Neuronal stem cell (in vitro differentiated cells): ENCODE data around the gene FLYWCH1.

ENCODE experiments used
- DNase-seq: peaks from one replicate; pipeline ENCODE4 v3.0.0-alpha.2; 2013; ENCODE audit warnings: low spot score
- H2AFZ ChIP-seq: one replicate; pipeline ENCODE4 v1.6.1; 2013; ENCODE audit warnings: mild to moderate bottlenecking, low read length, inconsistent platforms
- H2AK5ac ChIP-seq: 2 replicates; pipeline ENCODE4 v1.6.1; 2013; ENCODE audit warnings: low read depth, mild to moderate bottlenecking, inconsistent platforms, low read length, moderate library complexity, mixed read lengths
- H2BK120ac ChIP-seq: 2 replicates; pipeline ENCODE4 v1.6.1; 2013; ENCODE audit warnings: low read depth, mild to moderate bottlenecking, inconsistent platforms, low read length, moderate library complexity, mixed read lengths
- H2BK12ac ChIP-seq: one replicate; pipeline ENCODE4 v1.6.1; 2013; ENCODE audit warnings: low read length, inconsistent platforms
- H2BK15ac ChIP-seq: 2 replicates; pipeline ENCODE4 v1.6.1; 2013; ENCODE audit warnings: mild to moderate bottlenecking, low read length, inconsistent platforms, mixed read lengths
- H2BK5ac ChIP-seq: one replicate; pipeline ENCODE4 v1.6.1; 2013; ENCODE audit warnings: inconsistent platforms, mild to moderate bottlenecking, low read length, moderate library complexity
- H3K14ac ChIP-seq: one replicate; pipeline ENCODE4 v1.6.1; 2013; ENCODE audit warnings: low read length, inconsistent platforms
- H3K18ac ChIP-seq: 2 replicates; pipeline ENCODE4 v1.6.1; 2013; ENCODE audit warnings: low read length, inconsistent platforms
- H3K23ac ChIP-seq: 2 replicates; pipeline ENCODE4 v1.6.1; 2013; ENCODE audit warnings: low read depth, mild to moderate bottlenecking, mixed read lengths, low read length, inconsistent platforms; ENCODE audit not compliant: poor library complexity
- H3K27ac ChIP-seq: replicated peaks from 3 replicates; pipeline ENCODE4 v1.5.1; 2013; ENCODE audit warnings: low read length, inconsistent platforms
- H3K27me3 ChIP-seq, 3 experiments: 2 replicates each; pipeline ENCODE4 v1.6.1; 2013; ENCODE audit warnings: low read length in 3 of 3, mild to moderate bottlenecking in 2 of 3, inconsistent platforms in 1 of 3, low read depth in 1 of 3, mixed read lengths in 1 of 3, moderate library complexity in 1 of 3; ENCODE audit not compliant: control insufficient read depth in 3 of 3, insufficient read depth in 3 of 3
- H3K36me3 ChIP-seq, 2 donors: replicated peaks in 1 of 2; 2 replicates each; pipeline ENCODE4 v1.6.1; 2013; ENCODE audit warnings: low read length in 2 of 2; ENCODE audit not compliant: control insufficient read depth in 2 of 2, insufficient read depth in 2 of 2
- H3K4ac ChIP-seq: 2 replicates; pipeline ENCODE4 v1.6.1; 2013; ENCODE audit warnings: inconsistent platforms, mild to moderate bottlenecking, low read length, moderate library complexity
- H3K4me1 ChIP-seq, 2 donors: 1 replicate in 1 of 2; 2 replicates in 1 of 2; pipeline ENCODE4 v1.6.1; 2013; ENCODE audit warnings: low read length in 2 of 2, low read depth in 1 of 2; ENCODE audit not compliant: control insufficient read depth in 2 of 2, insufficient read depth in 1 of 2
- H3K4me2 ChIP-seq: one replicate; pipeline ENCODE4 v1.6.1; 2013; ENCODE audit warnings: mild to moderate bottlenecking, low read length, inconsistent platforms; ENCODE audit not compliant: insufficient read depth, poor library complexity, severe bottlenecking
- H3K4me3 ChIP-seq, 2 donors: 2 replicates each; pipeline ENCODE4 v1.5.1; 2013; ENCODE audit warnings: low read length in 2 of 2, mild to moderate bottlenecking in 2 of 2, inconsistent platforms in 1 of 2, moderate library complexity in 1 of 2
- H3K79me1 ChIP-seq: one replicate; pipeline ENCODE4 v1.6.1; 2013; ENCODE audit warnings: low read depth, mild to moderate bottlenecking, inconsistent platforms, low read length, moderate library complexity
- H3K9ac ChIP-seq: one replicate; pipeline ENCODE4 v1.6.1; 2013; ENCODE audit warnings: mild to moderate bottlenecking, low read depth, low read length, inconsistent platforms; ENCODE audit not compliant: poor library complexity
- H3K9me3 ChIP-seq, 2 donors: replicated peaks in 1 of 2; 2 replicates each; pipeline versions ENCODE3 to v1.6.1; 2013; ENCODE audit warnings: low read length in 2 of 2, mild to moderate bottlenecking in 2 of 2, inconsistent platforms in 1 of 2, low read depth in 1 of 2, mixed read lengths in 1 of 2, moderate library complexity in 1 of 2; ENCODE audit not compliant: control insufficient read depth in 2 of 2, insufficient read depth in 1 of 2
- H4K8ac ChIP-seq: one replicate; pipeline ENCODE4 v1.6.1; 2013; ENCODE audit warnings: low read depth, mild to moderate bottlenecking, inconsistent platforms, low read length, moderate library complexity
- H4K91ac ChIP-seq: one replicate; pipeline ENCODE4 v1.6.1; 2013; ENCODE audit warnings: low read length, low read depth, mild to moderate bottlenecking, inconsistent platforms; ENCODE audit not compliant: poor library complexity
- WGBS, 2 donors: extraction: QIAGEN DNeasy Blood & Tissue Kit; methylation state at CpG; one replicate each; pipeline ENCODE4 v1.1.7; 2013; ENCODE audit warnings: missing lambda C conversion rate in 2 of 2, mixed read lengths in 1 of 2; ENCODE audit not compliant: insufficient read length in 2 of 2, insufficient replicate concordance in 1 of 2; ENCODE audit errors: extremely low coverage in 2 of 2; 5-methylcytosine and 5-hydroxymethylcytosine counted together

Gene FLYWCH1

DNA sequence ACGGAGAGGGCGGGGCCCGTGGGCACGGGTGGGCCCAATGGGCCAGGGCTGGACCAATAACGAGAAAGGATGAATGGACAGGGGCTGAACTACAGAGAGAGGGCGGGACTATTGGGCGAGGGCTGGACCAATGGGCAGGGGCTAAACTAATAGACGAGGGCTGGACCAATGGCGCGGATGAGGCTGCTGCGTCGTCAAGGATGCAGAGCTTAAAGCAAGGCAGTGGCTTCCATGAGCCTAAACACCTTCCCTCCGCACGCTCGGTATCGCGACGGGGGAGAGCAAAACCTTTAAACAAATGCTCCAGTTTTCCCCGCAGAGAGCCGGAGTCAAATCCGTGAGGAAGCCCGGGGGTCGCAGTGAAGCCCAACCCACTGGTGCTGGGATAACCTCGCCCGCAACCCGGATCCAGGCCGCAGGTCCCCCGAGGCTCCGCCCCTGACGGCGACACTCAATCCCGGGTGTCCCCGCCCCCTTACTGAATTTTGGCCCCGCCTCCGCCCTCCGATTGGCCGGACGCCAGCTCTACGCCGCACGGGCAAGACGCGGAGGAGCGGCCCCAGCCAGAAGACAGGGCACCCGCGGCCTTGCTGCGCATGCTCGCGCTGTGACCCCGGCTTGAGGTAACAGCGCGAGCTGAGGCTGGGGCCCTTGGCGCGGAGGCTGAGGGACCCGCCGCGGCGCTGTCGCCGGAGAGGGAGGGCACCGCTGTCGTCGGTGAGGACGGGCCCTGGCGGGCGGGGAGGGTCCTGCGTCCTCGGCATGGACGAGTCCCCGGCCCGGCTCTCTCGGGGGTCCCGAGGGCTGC is 28.9 kb upstream of the FLYWCH1 start, which contains the start of gene FLYWCH2:
TSS of gene FLYWCH2 (plus strand) at position 566 of the 808 bp plus-strand sequence. CDS start 13,235 bp downstream, outside the sequence.
- Histone ChIP-seq H3K9me3 (peaks cover 3 to 10% of the 10 kb centered on the region in 2 donors), H4K91ac (no peak within 1 kb of the TSS), H2AK5ac (peak within 1 kb of the TSS; percentile 56), H3K27me3 (no peaks in the 10 kb centered on the region), H3K9ac (peak within 1 kb of the TSS; percentile 99), H2BK15ac (peak within 1 kb of the TSS; percentile 75), H3K23ac (peak within 1 kb of the TSS; percentile 97), H2BK120ac (no peak within 1 kb of the TSS), H3K4me2 (peak within 1 kb of the TSS; percentile 98), H3K14ac (peak within 1 kb of the TSS; percentile 97), H3K4me3 (peak within 1 kb of the TSS; percentile 60 to 95), H3K4ac (peak within 1 kb of the TSS; percentile 76), H2BK12ac (no peak within 1 kb of the TSS), H3K27ac (peak within 1 kb of the TSS; percentile 84), H3K18ac (peak within 1 kb of the TSS; percentile 92), H3K79me1 (peaks cover 2% of the 10 kb centered on the region), H2AFZ (peak within 1 kb of the TSS; percentile 95), H3K36me3 (no peaks in the 10 kb centered on the region), H4K8ac (peak within 1 kb of the TSS; percentile 92), H3K4me1 (peaks cover 1 to 5% of the 10 kb centered on the region in 2 donors), H2BK5ac (peak within 1 kb of the TSS; percentile 88)
- DNase-seq, result peak; percentile 98
- WGBS, 2 donors, result no CpG with 5 or more reads among the region's 73 CpGs

DNA sequence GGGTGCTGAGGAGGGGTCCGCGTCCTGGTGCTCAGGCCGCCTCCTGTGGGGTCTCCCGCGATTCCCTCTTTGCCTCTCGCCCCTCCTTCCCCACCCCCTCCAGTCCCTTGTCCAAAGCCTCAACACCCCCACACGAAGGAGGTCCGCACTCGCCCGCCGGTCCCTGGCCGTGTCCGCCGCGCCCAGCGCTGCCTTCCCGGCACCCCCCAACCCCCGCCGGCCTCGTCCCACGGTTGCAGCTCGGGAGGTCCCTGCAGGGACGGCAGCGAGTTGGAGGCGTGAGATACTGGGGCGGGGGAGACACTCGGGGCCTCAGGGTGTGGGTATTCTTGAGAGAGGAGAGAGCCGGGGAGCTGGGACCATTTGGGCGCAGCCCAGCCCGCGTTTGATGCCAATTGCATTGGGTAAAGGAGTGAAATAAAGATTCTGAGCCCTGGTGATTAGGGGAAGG is 28.2 kb upstream of the FLYWCH1 start:
- Histone ChIP-seq H2BK5ac (peak overlapping the region; percentile 88), H2BK120ac (no peak overlapping the region), H3K79me1 (peaks cover 2% of the 10 kb centered on the region), H2AK5ac (peak overlapping the region; percentile 56), H2AFZ (peak overlapping the region; percentile 95), H3K4me3 (peak overlapping the region; percentile 60 to 95), H4K8ac (peak overlapping the region; percentile 92), H3K4me2 (peak overlapping the region; percentile 98), H3K27ac (peak overlapping the region; percentile 35), H3K18ac (peak overlapping the region; percentile 91), H3K14ac (peak overlapping the region; percentile 97), H3K36me3 (no peaks in the 10 kb centered on the region), H3K9me3 (peaks cover 3 to 10% of the 10 kb centered on the region in 2 donors), H3K27me3 (no peaks in the 10 kb centered on the region), H3K4me1 (peaks cover 1 to 5% of the 10 kb centered on the region in 2 donors), H3K9ac (peak overlapping the region; percentile 99), H2BK15ac (peak overlapping the region; percentile 75), H4K91ac (no peak overlapping the region), H2BK12ac (no peak overlapping the region), H3K4ac (peak overlapping the region; percentile 76), H3K23ac (peak overlapping the region; percentile 97)
- DNase-seq, result no peak
- no CpG with 5 or more reads among the region's 31 CpGs for WGBS, 2 donors

GRCh38 chr16:2884041-2884451 is 27.7 kb upstream of the FLYWCH1 start:
- H2AFZ ChIP-seq, result peak overlapping the region; percentile 95
- DNase-seq, result no peak
- H3K14ac ChIP-seq, result no peak overlapping the region
- WGBS, 2 donors, result no CpG with 5 or more reads among the region's 18 CpGs
- H3K4ac ChIP-seq, result no peak overlapping the region
- no peak overlapping the region for H2BK5ac ChIP-seq
- H3K4me3 ChIP-seq, result peak overlapping the region; percentile 60 to 95
- no peak overlapping the region for H2BK120ac ChIP-seq
- H3K9me3 ChIP-seq, result peaks cover 3 to 10% of the 10 kb centered on the region in 2 donors
- no peak overlapping the region for H4K8ac ChIP-seq
- no peaks in the 10 kb centered on the region for H3K27me3 ChIP-seq
- peaks cover 1 to 5% of the 10 kb centered on the region in 2 donors for H3K4me1 ChIP-seq
- no peak overlapping the region for H2BK12ac ChIP-seq
- no peaks in the 10 kb centered on the region for H3K36me3 ChIP-seq
- no peak overlapping the region for H2AK5ac ChIP-seq
- H4K91ac ChIP-seq, result no peak overlapping the region
- H2BK15ac ChIP-seq, result no peak overlapping the region
- H3K4me2 ChIP-seq, result no peak overlapping the region
- H3K18ac ChIP-seq, result no peak overlapping the region
- H3K23ac ChIP-seq, result no peak overlapping the region
- H3K9ac ChIP-seq, result peak overlapping the region; percentile 99
- peaks cover 2% of the 10 kb centered on the region for H3K79me1 ChIP-seq
- H3K27ac ChIP-seq, result no peak overlapping the region

GRCh38 chr16:2894231-2894630 is 17.5 kb upstream of the FLYWCH1 start:
- WGBS, 2 donors, result no CpG with 5 or more reads among the region's 31 CpGs
- Histone ChIP-seq H3K27ac (no peak overlapping the region), H2BK15ac (no peak overlapping the region), H3K14ac (no peak overlapping the region), H3K9me3 (no peaks in the 10 kb centered on the region), H3K27me3 (no peaks in the 10 kb centered on the region), H4K91ac (no peak overlapping the region), H3K23ac (peak overlapping the region; percentile 80), H3K4me2 (no peak overlapping the region), H2AFZ (no peak overlapping the region), H3K9ac (no peak overlapping the region), H3K36me3 (peaks cover 8 to 10% of the 10 kb centered on the region in 2 donors), H3K4ac (no peak overlapping the region), H2AK5ac (no peak overlapping the region), H2BK5ac (no peak overlapping the region), H3K79me1 (peaks cover 3% of the 10 kb centered on the region), H2BK120ac (no peak overlapping the region), H3K4me3 (no peak overlapping the region), H3K4me1 (peaks cover 7 to 13% of the 10 kb centered on the region in 2 donors), H4K8ac (no peak overlapping the region), H3K18ac (no peak overlapping the region), H2BK12ac (peak overlapping the region; percentile 22)
- DNase-seq, result no peak
